Panc1 (cell line): ENCODE results near the gene NASP. TPM values are rescaled to one million over a fixed set of nuclear protein-coding genes. Genes with fewer than 3 reads are reported as not detected.

Experiments
- ATAC-seq: fragments of 200-7000 bp; cut with Tn5 transposase; 2 replicates; pipeline ENCODE4 v1.9.1; 2020; ENCODE audit warnings: mild to moderate bottlenecking, moderate library complexity
- BruUV-seq: library from RNA; stranded (reverse); fragments of 400-500 nt; replicated peaks from 2 replicates; lab custom pipeline; 2021; lab: Mats Ljungman, UMichigan
- CTCF ChIA-PET: fragments of 300-600 bp; sonication (Branson Sonifier 250); formaldehyde crosslinking; loops from one replicate; lab custom pipeline; 2022; ENCODE audit warnings: antibody characterized with exemption; lab: Charles Lee
- POLR2A ChIA-PET: fragments of 300-600 bp; sonication (Branson Sonifier 250); formaldehyde crosslinking; loops from one replicate; lab custom pipeline; 2022; ENCODE audit warnings: antibody characterized with exemption; lab: Charles Lee
- DNase-seq: peaks from one replicate; pipeline ENCODE4 v3.0.0-alpha.2; 2010; ENCODE audit warnings: low read depth, low spot score
- H3K27ac ChIP-seq: 2 replicates; pipeline ENCODE4 v1.5.1; 2011; ENCODE audit warnings: mild to moderate bottlenecking, low read length, inconsistent platforms
- H3K27me3 ChIP-seq: fragments of 200-500 bp; sonication (Bioruptor generic); 2 replicates; pipeline ENCODE4 v1.6.0; 2014; ENCODE audit warnings: low read length, inconsistent platforms; ENCODE audit not compliant: control insufficient read depth, insufficient read depth
- H3K36me3 ChIP-seq: fragments of 200-500 bp; sonication (Bioruptor generic); 2 replicates; pipeline ENCODE4 v1.5.1; 2014; ENCODE audit warnings: inconsistent platforms, mild to moderate bottlenecking, low read length, moderate library complexity; ENCODE audit not compliant: control insufficient read depth, insufficient read depth
- H3K4me1 ChIP-seq: 2 replicates; pipeline ENCODE4 v1.5.1; 2011; ENCODE audit warnings: inconsistent platforms, mild to moderate bottlenecking, low read length, moderate library complexity; ENCODE audit not compliant: control insufficient read depth, insufficient read depth
- H3K4me3 ChIP-seq, 2 experiments: 2 replicates each; pipeline ENCODE4 v1.5.1; 2011 to 2012; ENCODE audit warnings: low read depth in 2 of 2, low read length in 2 of 2, mild to moderate bottlenecking in 2 of 2, inconsistent platforms in 1 of 2, moderate library complexity in 1 of 2
- H3K9me3 ChIP-seq: fragments of 200-500 bp; sonication (Bioruptor generic); 2 replicates; pipeline ENCODE4 v1.5.1; 2014; ENCODE audit warnings: low read depth, mild to moderate bottlenecking, inconsistent platforms, low read length, moderate library complexity; ENCODE audit not compliant: control insufficient read depth, insufficient read depth
- CTCF ChIP-seq: fragments of 450-650 bp; IDR thresholded peaks from 2 replicates; pipeline ENCODE4 v1.5.1; 2017; ENCODE audit warnings: mild to moderate bottlenecking
- POLR2AphosphoS5 ChIP-seq: IDR thresholded peaks from 2 replicates; pipeline ENCODE4 v1.6.1; 2012; ENCODE audit warnings: mild to moderate bottlenecking, low read depth, low read length, moderate library complexity
- REST ChIP-seq, 2 experiments: IDR thresholded peaks; 2 replicates each; pipeline ENCODE4 v1.6.1; 2011 to 2012; ENCODE audit warnings: low read depth in 2 of 2, control low read depth in 1 of 2, low read length in 1 of 2, mild to moderate bottlenecking in 1 of 2, moderate library complexity in 1 of 2; ENCODE audit not compliant: insufficient read depth in 1 of 2
- SIN3A ChIP-seq: IDR thresholded peaks from 2 replicates; pipeline ENCODE4 v1.6.1; 2012; ENCODE audit warnings: low read depth, mild to moderate bottlenecking, low read length, moderate library complexity, borderline replicate concordance; ENCODE audit not compliant: insufficient read depth
- TCF7L2 ChIP-seq: IDR thresholded peaks from 2 replicates; pipeline ENCODE4 v1.6.1; 2011; ENCODE audit warnings: mild to moderate bottlenecking, low read depth, low read length, inconsistent platforms
- in situ Hi-C: cut with HindIII; loops from 2 replicates; pipeline ENCODE4 v1.10.0; 2016; ENCODE audit warnings: low sequenced_read_pairs, low pct_unique_long_range_greater_than_20kb
- intact Hi-C: fragments of 100-400 bp; cut with micrococcal nuclease; formaldehyde crosslinking; loops from one replicate; pipeline ENCODE4 v1.10.0; 2022; ENCODE audit not compliant: unreplicated experiment
- total RNA-seq: library from RNA; stranded (reverse); gene quantifications from one replicate; pipeline ENCODE4 v1.2.1, GENCODE V29; 2021; ENCODE audit not compliant: unreplicated experiment

The NASP gene
- total RNA-seq, 1 experiment from 2014 or later = 193 TPM

- ChIA-PET POLR2A (no interaction called here), CTCF (no interaction called here)
- Histone ChIP-seq H3K27ac (no peak within 1 kb of the TSS), H3K36me3 (peaks cover 13% of the 10 kb centered on the region), H3K27me3 (no peaks in the 10 kb centered on the region), H3K4me3 (no peak within 1 kb of the TSS), H3K4me1 (no peaks in the 10 kb centered on the region), H3K9me3 (no peaks in the 10 kb centered on the region)
- in situ Hi-C loops = no loop called here
- TF ChIP-seq REST (IDR thresholded peaks at IDR 0.05; ENCODE audit: insufficient read depth in 1 of 2, low read depth in 2 of 2, low read length in 1 of 2) (no peak), SIN3A (no peak), POLR2AphosphoS5 (no peak), CTCF (no peak), TCF7L2 (no peak)
- no TSS peak for BruUV-seq
- DNase-seq = no peak
- no peak for ATAC-seq
- intact Hi-C loops = no loop called here
Measured at GRCh38 chr1:45623972-45624371, 40.1 kb downstream of the NASP start, which contains the start of gene CCDC17. CCDC17 (minus strand) TSS chr1:45624054; CDS start chr1:45623909, 145 bp downstream.

- no TSS peak for BruUV-seq
- Histone ChIP-seq H3K4me3 (no peak overlapping the region), H3K9me3 (no peaks in the 10 kb centered on the region), H3K36me3 (peaks cover 42% of the 10 kb centered on the region), H3K4me1 (no peaks in the 10 kb centered on the region), H3K27ac (no peak overlapping the region), H3K27me3 (no peaks in the 10 kb centered on the region)
- CTCF ChIA-PET = interaction anchor here (0.5 kb wide), 1 partner anchor 556 kb away, joined by 7 read pairs; no protein-coding TSS in a partner anchor
- intact Hi-C loops (no loop called here), in situ Hi-C loops (no loop called here)
- TF ChIP-seq POLR2AphosphoS5 (no peak), REST (IDR thresholded peaks at IDR 0.05; ENCODE audit: insufficient read depth in 1 of 2, low read depth in 2 of 2, low read length in 1 of 2) (no peak), TCF7L2 (no peak), SIN3A (no peak), CTCF (no peak)
- ATAC-seq (no peak), DNase-seq (no peak)
- POLR2A ChIA-PET = no interaction called here
Measured at GRCh38 chr1:45629035-45629434, 45.2 kb downstream of the NASP start.
